Subcutaneous abdominal adipose tissue (tissue), 5 donors: ENCODE results near the gene FAM111B.

Experiments
- H3K27ac ChIP-seq: one replicate; pipeline ENCODE4 v1.7.0; 2013; ENCODE audit warnings: low read depth, mild to moderate bottlenecking, inconsistent platforms, low read length, moderate library complexity
- H3K27me3 ChIP-seq, 5 donors: one replicate each; pipeline ENCODE4 v1.7.0; 2013; ENCODE audit warnings: low read length in 5 of 5, inconsistent platforms in 1 of 5; ENCODE audit not compliant: control insufficient read depth in 5 of 5, insufficient read depth in 4 of 5
- H3K36me3 ChIP-seq, 5 donors: one replicate each; pipeline ENCODE4 v1.7.0; 2013; ENCODE audit warnings: low read length in 5 of 5; ENCODE audit not compliant: control insufficient read depth in 5 of 5, insufficient read depth in 5 of 5
- H3K4me1 ChIP-seq, 5 donors: one replicate each; pipeline ENCODE4 v1.7.0; 2013; ENCODE audit warnings: low read length in 5 of 5, mild to moderate bottlenecking in 3 of 5, moderate library complexity in 1 of 5; ENCODE audit not compliant: control insufficient read depth in 5 of 5, insufficient read depth in 5 of 5
- H3K4me3 ChIP-seq, 5 donors: one replicate each; pipeline ENCODE4 v1.7.0; 2013; ENCODE audit warnings: low read length in 5 of 5, low read depth in 1 of 5
- H3K9ac ChIP-seq, 5 donors: one replicate each; pipeline ENCODE4 v1.7.0; 2013; ENCODE audit warnings: low read length in 5 of 5, mild to moderate bottlenecking in 4 of 5, moderate library complexity in 3 of 5
- H3K9me3 ChIP-seq, 5 donors: one replicate each; pipeline ENCODE4 v1.7.0; 2013; ENCODE audit warnings: low read length in 5 of 5; ENCODE audit not compliant: control insufficient read depth in 5 of 5
- donor health status: healthy.
- donor health status: healthy.
- donor health status: healthy.
- donor health status: healthy.
- donor health status: healthy.

Gene FAM111B

DNA sequence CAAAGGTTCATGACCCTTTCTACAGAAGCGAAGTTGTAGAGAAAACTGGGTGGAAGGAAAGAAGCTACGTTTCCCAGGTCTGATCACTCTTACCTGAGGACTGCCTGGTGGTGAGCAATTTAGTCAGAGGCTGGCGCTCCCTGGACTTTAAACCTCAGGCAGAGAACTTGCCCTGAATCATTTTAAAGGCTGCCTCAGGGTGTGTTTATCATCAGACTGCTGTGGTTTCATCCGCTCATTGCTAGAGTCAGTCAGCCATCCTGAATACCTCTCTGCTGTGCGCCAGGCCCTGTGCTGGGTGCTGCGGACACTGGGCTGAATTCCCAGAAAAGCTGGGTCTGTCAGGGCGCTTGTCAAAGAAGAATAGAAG lies 67.6 kb downstream of the FAM111B start:
- Histone ChIP-seq H3K36me3 (peaks cover 0 to 11% (median 0%) of the 10 kb centered on the region in 5 donors), H3K9ac (peak overlapping the region in 4 of 5 donors; percentile 63 to 93 (median 84)), H3K27ac (peak overlapping the region; percentile 83), H3K4me1 (peaks cover 0 to 63% (median 46%) of the 10 kb centered on the region in 5 donors), H3K9me3 (no peaks in the 10 kb centered on the region), H3K4me3 (peak overlapping the region in 3 of 5 donors; percentile 87 to 96 (median 90)), H3K27me3 (no peaks in the 10 kb centered on the region)

DNA sequence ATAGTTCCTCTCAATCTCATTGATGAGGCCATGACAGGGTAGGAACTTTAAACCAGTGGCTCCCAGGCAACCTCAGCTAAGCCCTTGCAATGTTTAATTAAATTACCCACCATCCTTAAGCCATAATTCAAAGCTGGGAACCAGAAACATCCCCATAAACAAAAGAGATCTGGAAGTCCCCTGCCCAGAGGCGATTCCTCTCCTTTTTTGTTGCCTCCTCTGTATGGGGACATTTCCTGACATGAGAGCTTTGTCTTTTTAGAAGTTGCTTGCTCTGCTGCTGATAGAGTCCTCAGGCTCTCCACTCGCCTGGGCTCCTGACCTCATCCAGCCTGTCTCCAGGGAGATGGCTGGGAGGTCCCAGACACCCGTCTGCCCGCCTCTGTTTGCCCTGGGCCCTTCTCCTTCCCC lies 68.1 kb downstream of the FAM111B start:
- peak overlapping the region; percentile 83 for H3K27ac ChIP-seq
- peaks cover 0 to 63% (median 46%) of the 10 kb centered on the region in 5 donors for H3K4me1 ChIP-seq
- H3K4me3 ChIP-seq = peak overlapping the region in 2 of 5 donors; percentile 12 to 87

GRCh38 chr11:59176330-59176729 lies 69.3 kb downstream of the FAM111B start:
- H3K4me1 ChIP-seq = peaks cover 0 to 63% (median 46%) of the 10 kb centered on the region in 5 donors
- peak overlapping the region in 4 of 5 donors; percentile 11 to 93 (median 84) for H3K9ac ChIP-seq

More for the DNA sequence above, 68.1 kb downstream of the FAM111B start:
- H3K9ac ChIP-seq = peak overlapping the region; percentile 56 to 93 (median 78)
- H3K9me3 ChIP-seq = no peaks in the 10 kb centered on the region
- peaks cover 0 to 11% (median 0%) of the 10 kb centered on the region in 5 donors for H3K36me3 ChIP-seq
- no peaks in the 10 kb centered on the region for H3K27me3 ChIP-seq

More at GRCh38 chr11:59176330-59176729, 69.3 kb downstream of the FAM111B start:
- Histone ChIP-seq H3K9me3 (no peaks in the 10 kb centered on the region), H3K27ac (peak overlapping the region; percentile 83), H3K27me3 (no peaks in the 10 kb centered on the region), H3K36me3 (peaks cover 0 to 12% (median 1%) of the 10 kb centered on the region in 5 donors), H3K4me3 (no peak overlapping the region)
